ENCODE results near the gene CSNK2A2.

The CSNK2A2 gene

DNA sequence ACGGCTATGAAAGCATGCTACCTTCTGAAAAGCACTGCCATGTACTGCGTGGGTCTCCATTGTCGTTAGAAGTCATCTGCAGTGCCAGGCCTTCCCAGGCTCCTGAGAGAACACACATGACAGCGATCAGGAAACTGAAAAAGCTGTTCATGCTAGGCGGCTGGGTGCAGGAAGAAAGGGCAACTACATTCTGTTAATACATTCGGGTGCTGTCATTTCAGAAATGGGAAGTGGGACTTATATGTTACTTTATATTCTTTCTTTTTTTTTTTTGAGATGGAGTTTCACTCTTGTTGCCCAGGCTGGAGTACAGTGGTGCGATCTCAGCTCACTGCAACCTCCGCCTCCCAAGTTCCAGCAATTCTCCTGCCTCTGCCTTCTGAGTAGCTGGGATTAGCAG, 88.6 kb downstream of the CSNK2A2 start:
- Histone ChIP-seq H3K4me1 (ENCODE audit: insufficient read depth, low read length) (peaks cover 24% of the 10 kb centered on the region), H3K9me3 (ENCODE audit: low read length) (peaks cover 2% of the 10 kb centered on the region), H3K36me3 (ENCODE audit: insufficient read depth, low read length) (peaks cover 16% of the 10 kb centered on the region), H2AFZ (ENCODE audit: low read depth, low read length) (no peak overlapping the region), H3K27me3 (ENCODE audit: insufficient read depth, low read length) (no peaks in the 10 kb centered on the region), H3K4me3 (ENCODE audit: low read length) (no peak overlapping the region)
